GM12801 (cell line): ENCODE measurements around the gene HHIP.

ENCODE experiments used
- CTCF ChIP-seq: IDR thresholded peaks from one replicate; pipeline ENCODE4 v1.5.1; 2011; ENCODE audit warnings: control low read depth; ENCODE audit not compliant: insufficient read length; ENCODE audit errors: extremely low read depth

The HHIP gene

GRCh38 chr4:144757969-144758368 is 112.0 kb downstream of the HHIP start:
- TF ChIP-seq CTCF: no peak

- TF ChIP-seq CTCF: no peak
Observed at GRCh38 chr4:144778364-144778763, 132.4 kb downstream of the HHIP start.

GRCh38 chr4:144782345-144782744 is 136.4 kb downstream of the HHIP start:
- TF ChIP-seq CTCF: no peak

- no peak for TF ChIP-seq CTCF
Observed at GRCh38 chr4:144785961-144786360, 140.0 kb downstream of the HHIP start.

- TF ChIP-seq CTCF: no peak
Observed at GRCh38 chr4:144787365-144788258, 141.7 kb downstream of the HHIP start.

- TF ChIP-seq CTCF: no peak
Observed at GRCh38 chr4:144788469-144788868, 142.5 kb downstream of the HHIP start.
